Ureter (tissue), 1 donor: ENCODE measurements around the gene CSPG4. TPM values are rescaled to one million over a fixed set of nuclear protein-coding genes. Genes with fewer than 3 reads are reported as not detected.

Experiments
- DNase-seq: peaks from one replicate; pipeline ENCODE4 v3.0.0-alpha.2; 2020; ENCODE audit warnings: low spot score
- total RNA-seq: library from RNA; stranded (reverse); gene quantifications from one replicate; pipeline ENCODE4 v1.2.4, GENCODE V29; 2023
- donor health status: DM: yes; HTN: yes; CAD: no.

The CSPG4 gene
- total RNA-seq, 1 donor from 2014 or later: 31.0 TPM

- DNase-seq: no peak
Measured at GRCh38 chr15:75669191-75669878, 43.3 kb downstream of the CSPG4 start.

GRCh38 chr15:75666823-75667501 lies 45.7 kb downstream of the CSPG4 start:
- peak; percentile 75 for DNase-seq

- no peak for DNase-seq
Measured at GRCh38 chr15:75663931-75664421, 48.7 kb downstream of the CSPG4 start.

- DNase-seq: no peak
Measured at GRCh38 chr15:75662823-75663519, 49.7 kb downstream of the CSPG4 start.

- no peak for DNase-seq
Measured at GRCh38 chr15:75661756-75662140, 50.9 kb downstream of the CSPG4 start.

GRCh38 chr15:75661100-75661755 lies 51.4 kb downstream of the CSPG4 start:
- peak; percentile 95 for DNase-seq

GRCh38 chr15:75659928-75660645 lies 52.6 kb downstream of the CSPG4 start:
- DNase-seq: no peak

GRCh38 chr15:75659141-75659771 lies 53.4 kb downstream of the CSPG4 start:
- DNase-seq: no peak

GRCh38 chr15:75656813-75657212 lies 55.8 kb downstream of the CSPG4 start:
- DNase-seq: no peak

GRCh38 chr15:75656331-75656730 lies 56.3 kb downstream of the CSPG4 start:
- DNase-seq: no peak

GRCh38 chr15:75655931-75656330 lies 56.7 kb downstream of the CSPG4 start:
- no peak for DNase-seq

- no peak for DNase-seq
Measured at GRCh38 chr15:75654201-75654907, 58.3 kb downstream of the CSPG4 start.

GRCh38 chr15:75653347-75653913 lies 59.2 kb downstream of the CSPG4 start:
- no peak for DNase-seq

GRCh38 chr15:75651810-75652543 lies 60.7 kb downstream of the CSPG4 start:
- no peak for DNase-seq

GRCh38 chr15:75650908-75651809 lies 61.5 kb downstream of the CSPG4 start:
- DNase-seq: no peak

GRCh38 chr15:75649848-75650247 lies 62.8 kb downstream of the CSPG4 start:
- no peak for DNase-seq

- DNase-seq: no peak
Measured at GRCh38 chr15:75649045-75649761, 63.4 kb downstream of the CSPG4 start.
